ENCODE data around the gene HOXA7.

The HOXA7 gene

GRCh38 chr7:27104341-27105058 is 52.0 kb downstream of the HOXA7 start:
- DNase-seq = no peak
